Transverse colon (tissue), 4 donors: ENCODE data around the gene SDCCAG8. TPM values are rescaled to one million over a fixed set of nuclear protein-coding genes. Genes with fewer than 3 reads are reported as not detected.

ENCODE experiments used
- DNase-seq: peaks from one replicate; pipeline ENCODE4 v3.0.0-alpha.2; 2019
- H3K27ac ChIP-seq, 4 donors: fragments of 200-600 bp; sonication (generic); 2 replicates each; pipeline ENCODE4 v1.5.1; 2016 to 2018; ENCODE audit warnings: inconsistent platforms in 4 of 4
- H3K27me3 ChIP-seq: fragments of 200-600 bp; sonication (generic); 2 replicates; pipeline ENCODE4 v1.5.1; 2017; ENCODE audit warnings: inconsistent platforms
- H3K36me3 ChIP-seq, 4 donors: fragments of 200-600 bp; sonication (generic); 2 replicates each; pipeline ENCODE4 v1.5.1; 2017 to 2019; ENCODE audit warnings: inconsistent platforms in 4 of 4
- H3K4me1 ChIP-seq, 4 donors: fragments of 200-600 bp; sonication (generic); 2 replicates each; pipeline ENCODE4 v1.5.1; 2017 to 2020; ENCODE audit warnings: inconsistent platforms in 4 of 4
- H3K4me3 ChIP-seq, 4 donors: fragments of 200-600 bp; sonication (generic); 1 replicate in 1 of 4; 2 replicates in 3 of 4; pipeline versions ENCODE4 v1.5.1 to v1.6.1; 2017 to 2019; ENCODE audit warnings: inconsistent platforms in 4 of 4
- H3K9me3 ChIP-seq, 2 donors: fragments of 200-600 bp; sonication (generic); 2 replicates each; pipeline ENCODE4 v1.5.1; 2017 to 2019; ENCODE audit warnings: inconsistent platforms in 2 of 2
- EP300 ChIP-seq: sonication (generic); formaldehyde crosslinking; IDR thresholded peaks from one replicate; pipeline ENCODE4 v1.6.1; 2017; ENCODE audit warnings: antibody characterized with exemption, low read depth
- POLR2A ChIP-seq: fragments of 450-650 bp; IDR thresholded peaks from one replicate; pipeline ENCODE4 v1.6.1; 2016; ENCODE audit warnings: antibody characterized with exemption, mild to moderate bottlenecking, moderate library complexity
- POLR2AphosphoS5 ChIP-seq, 3 donors: sonication (generic); formaldehyde crosslinking; IDR thresholded peaks; one replicate each; pipeline ENCODE4 v1.6.1; 2016; ENCODE audit warnings: antibody characterized with exemption in 3 of 3
- WGBS, 2 donors: methylation state at CpG; one replicate each; pipeline ENCODE4 v1.1.5; 2018; ENCODE audit warnings: low coverage in 1 of 2; 5-methylcytosine and 5-hydroxymethylcytosine counted together
- in situ Hi-C, 4 donors: fragments of 200-750 bp; cut with MboI; loops; one replicate each; pipeline versions ENCODE4 v1.15.0 to v1.15.1; 2017; ENCODE audit warnings: low sequenced_read_pairs in 3 of 4, low pct_ligation_motif_present in 1 of 4, low pct_unique_long_range_greater_than_20kb in 1 of 4
- intact Hi-C: fragments of 100-400 bp; cut with DNase I; formaldehyde crosslinking; loops from one replicate; pipeline ENCODE4 v1.15.1; 2023; ENCODE audit warnings: low total_unique reads
- total RNA-seq, 4 donors: library from RNA; depleted of rRNA; stranded (reverse); fragments of >200 nt; gene quantifications; one replicate each; pipeline ENCODE4 v1.1.0, GENCODE V29; 2016
- TF ChIP-seq, protein P1 (sequence below), 5 experiments: fragments of 200-600 bp in 3 of 5; fragments of 450-650 bp in 2 of 5; sonication (generic) in 3 of 5; IDR thresholded peaks; 1 replicate in 2 of 5; 2 replicates in 3 of 5; pipeline ENCODE4 v1.5.1; 2016 to 2017; ENCODE audit warnings: antibody characterized with exemption in 5 of 5, inconsistent platforms in 3 of 5, mild to moderate bottlenecking in 2 of 5, moderate library complexity in 1 of 5

Gene SDCCAG8
- total RNA-seq, 4 donors from 2014 or later: 28.8 to 101 (median 42.5) TPM

DNA sequence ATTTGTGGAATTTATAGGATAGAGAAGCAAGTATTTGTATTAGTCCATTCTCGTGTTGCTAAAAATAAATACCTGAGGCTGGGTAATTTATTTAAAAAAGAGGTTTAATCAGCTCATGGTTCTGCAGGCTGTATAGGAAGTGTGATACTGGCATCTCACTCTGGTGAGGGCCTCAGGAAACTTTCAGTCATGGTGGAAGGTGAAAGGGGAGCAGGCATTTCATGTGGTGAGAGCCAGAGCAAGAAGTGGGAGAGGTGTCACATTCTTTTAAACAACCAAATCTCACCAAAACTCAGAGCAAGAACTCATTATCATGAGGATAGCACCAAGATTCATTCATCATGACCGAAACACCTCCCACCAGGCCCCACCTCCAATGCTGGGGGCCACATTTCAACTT lies 18.1 kb downstream of the SDCCAG8 start:
- in situ Hi-C loops: no loop called here
- WGBS, 2 donors: 75 to 94% methylated on average over 2 of the region's 2 CpGs
- Histone ChIP-seq H3K27ac (no peak overlapping the region), H3K9me3 (no peaks in the 10 kb centered on the region), H3K27me3 (no peaks in the 10 kb centered on the region), H3K4me1 (peaks cover 0 to 4% (median 0%) of the 10 kb centered on the region in 4 donors), H3K4me3 (no peak overlapping the region), H3K36me3 (peaks cover 0 to 49% (median 15%) of the 10 kb centered on the region in 4 donors)
- TF ChIP-seq, protein P1, sequence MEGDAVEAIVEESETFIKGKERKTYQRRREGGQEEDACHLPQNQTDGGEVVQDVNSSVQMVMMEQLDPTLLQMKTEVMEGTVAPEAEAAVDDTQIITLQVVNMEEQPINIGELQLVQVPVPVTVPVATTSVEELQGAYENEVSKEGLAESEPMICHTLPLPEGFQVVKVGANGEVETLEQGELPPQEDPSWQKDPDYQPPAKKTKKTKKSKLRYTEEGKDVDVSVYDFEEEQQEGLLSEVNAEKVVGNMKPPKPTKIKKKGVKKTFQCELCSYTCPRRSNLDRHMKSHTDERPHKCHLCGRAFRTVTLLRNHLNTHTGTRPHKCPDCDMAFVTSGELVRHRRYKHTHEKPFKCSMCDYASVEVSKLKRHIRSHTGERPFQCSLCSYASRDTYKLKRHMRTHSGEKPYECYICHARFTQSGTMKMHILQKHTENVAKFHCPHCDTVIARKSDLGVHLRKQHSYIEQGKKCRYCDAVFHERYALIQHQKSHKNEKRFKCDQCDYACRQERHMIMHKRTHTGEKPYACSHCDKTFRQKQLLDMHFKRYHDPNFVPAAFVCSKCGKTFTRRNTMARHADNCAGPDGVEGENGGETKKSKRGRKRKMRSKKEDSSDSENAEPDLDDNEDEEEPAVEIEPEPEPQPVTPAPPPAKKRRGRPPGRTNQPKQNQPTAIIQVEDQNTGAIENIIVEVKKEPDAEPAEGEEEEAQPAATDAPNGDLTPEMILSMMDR (IDR thresholded peaks at IDR 0.05): no peak
- TF ChIP-seq EP300 (no peak), POLR2AphosphoS5 (IDR thresholded peaks at IDR 0.05) (no peak), POLR2A (no peak)
- DNase-seq: no peak
- intact Hi-C loops: no loop called here

DNA sequence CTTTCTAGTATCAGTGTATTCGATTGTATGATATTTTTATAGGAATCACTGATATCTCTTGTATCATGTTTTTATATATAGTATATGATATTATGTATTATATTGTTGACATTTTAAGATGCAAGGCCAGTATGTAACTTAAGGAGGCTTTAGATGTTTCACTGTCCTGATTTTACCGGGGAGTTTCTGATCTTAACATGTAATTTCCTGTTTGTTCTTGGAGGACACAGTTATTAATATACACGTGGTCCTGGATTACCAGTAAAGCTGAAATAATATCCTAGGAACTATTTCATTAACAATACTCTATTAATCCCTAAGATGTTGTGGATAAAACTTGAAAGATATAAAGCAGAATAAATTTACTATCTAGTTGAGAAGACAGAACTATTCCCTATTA lies 19.5 kb downstream of the SDCCAG8 start:
- in situ Hi-C loops: no loop called here
- Histone ChIP-seq H3K27ac (no peak overlapping the region), H3K27me3 (no peaks in the 10 kb centered on the region), H3K4me1 (no peaks in the 10 kb centered on the region), H3K36me3 (peaks cover 0 to 48% (median 15%) of the 10 kb centered on the region in 4 donors), H3K4me3 (no peak overlapping the region), H3K9me3 (no peaks in the 10 kb centered on the region)
- intact Hi-C loops: no loop called here
- DNase-seq: no peak
- TF ChIP-seq, protein P1 (IDR thresholded peaks at IDR 0.05): no peak
- TF ChIP-seq EP300 (no peak), POLR2AphosphoS5 (IDR thresholded peaks at IDR 0.05) (no peak), POLR2A (no peak)
- 86 to 93% methylated on average over 3 of the region's 3 CpGs for WGBS, 2 donors

DNA sequence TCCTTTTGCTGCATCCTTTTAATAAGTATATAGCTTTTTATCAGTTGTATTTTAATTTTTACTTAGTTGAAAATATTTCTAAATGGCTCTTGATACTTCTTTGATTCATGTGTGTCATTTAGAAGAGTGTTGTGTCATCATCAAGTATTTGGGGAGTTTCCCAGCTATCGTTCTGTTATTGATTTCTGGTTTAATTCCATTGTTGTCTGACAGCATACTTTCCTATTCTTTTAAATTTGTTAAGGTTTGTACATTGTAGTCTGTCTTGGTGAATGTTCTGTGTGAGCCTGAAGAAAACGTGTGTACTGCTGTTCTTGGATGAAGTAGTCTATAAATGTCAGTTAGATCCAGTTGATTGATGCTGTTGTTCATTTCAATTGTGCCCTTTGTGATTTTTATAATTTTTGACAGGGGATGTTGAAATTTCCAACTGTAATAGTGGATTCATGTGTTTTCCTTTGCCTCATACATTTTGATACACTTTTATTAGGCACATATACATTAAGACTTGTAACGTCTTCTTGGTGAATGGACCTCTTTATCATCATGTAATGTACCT lies 24.8 kb downstream of the SDCCAG8 start:
- no peak for DNase-seq
- Histone ChIP-seq H3K27me3 (no peaks in the 10 kb centered on the region), H3K4me1 (no peaks in the 10 kb centered on the region), H3K36me3 (peaks cover 0 to 34% (median 5%) of the 10 kb centered on the region in 4 donors), H3K9me3 (no peaks in the 10 kb centered on the region), H3K27ac (no peak overlapping the region), H3K4me3 (no peak overlapping the region)
- in situ Hi-C loops (no loop called here), intact Hi-C loops (no loop called here)
- no peak for TF ChIP-seq EP300
- TF ChIP-seq POLR2AphosphoS5 (IDR thresholded peaks at IDR 0.05): no peak
- TF ChIP-seq, protein P1 (IDR thresholded peaks at IDR 0.05): no peak
- TF ChIP-seq POLR2A: no peak
- 58 to 83% methylated on average over 3 of the region's 3 CpGs for WGBS, 2 donors

GRCh38 chr1:243281672-243282071 lies 25.8 kb downstream of the SDCCAG8 start:
- H3K4me1 ChIP-seq: peaks cover 0 to 6% (median under 1%) of the 10 kb centered on the region in 4 donors
- no peak for DNase-seq
- no peak overlapping the region for H3K4me3 ChIP-seq
- peaks cover 0 to 28% (median 4%) of the 10 kb centered on the region in 4 donors for H3K36me3 ChIP-seq
- TF ChIP-seq POLR2AphosphoS5 (IDR thresholded peaks at IDR 0.05) (no peak), POLR2A (no peak), EP300 (no peak)
- TF ChIP-seq, protein P1 (IDR thresholded peaks at IDR 0.05): no peak
- H3K27me3 ChIP-seq: no peaks in the 10 kb centered on the region
- no peak overlapping the region for H3K27ac ChIP-seq
- intact Hi-C loops: no loop called here
- H3K9me3 ChIP-seq: no peaks in the 10 kb centered on the region
- in situ Hi-C loops: no loop called here
- 96 to 98% methylated on average over 5 of the region's 5 CpGs for WGBS, 2 donors
